Chondrocyte (in vitro differentiated cells): ENCODE results near the gene COL4A3. TPM values are rescaled to one million over a fixed set of nuclear protein-coding genes. Genes with fewer than 3 reads are reported as not detected.

Experiments used
- DNase-seq: peaks from one replicate; pipeline ENCODE4 v3.0.0; 2021; ENCODE audit warnings: mixed read lengths, low spot score
- H3K27ac Mint-ChIP-seq: one replicate; pipeline ENCODE4 v1.8.0; 2021; ENCODE audit warnings: mild to moderate bottlenecking, moderate library complexity, mixed read lengths; ENCODE audit not compliant: unreplicated experiment
- H3K27me3 Mint-ChIP-seq: 2 replicates; pipeline ENCODE4 v1.8.0; 2021; ENCODE audit warnings: low read depth, mixed read lengths
- H3K36me3 Mint-ChIP-seq: 2 replicates; pipeline ENCODE4 v1.8.0; 2021; ENCODE audit warnings: low read depth, mixed read lengths
- H3K4me1 Mint-ChIP-seq: 2 replicates; pipeline ENCODE4 v1.8.0; 2021; ENCODE audit warnings: low read depth, mild to moderate bottlenecking, mixed read lengths
- H3K4me3 Mint-ChIP-seq: one replicate; pipeline ENCODE4 v1.8.0; 2021; ENCODE audit warnings: mild to moderate bottlenecking, moderate library complexity, mixed read lengths; ENCODE audit not compliant: unreplicated experiment
- H3K9me3 Mint-ChIP-seq: 2 replicates; pipeline ENCODE4 v1.8.0; 2021; ENCODE audit warnings: low read depth, mixed read lengths
- CTCF ChIP-seq: fragments of 200-600 bp; sonication (generic); IDR thresholded peaks from 2 replicates; pipeline ENCODE4 v1.5.0; 2021; ENCODE audit warnings: antibody characterized with exemption, mild to moderate bottlenecking, moderate library complexity
- total RNA-seq: library from RNA; stranded (reverse); gene quantifications from 3 replicates; pipeline ENCODE4 v1.2.1, GENCODE V29; 2021

The COL4A3 gene
- total RNA-seq, 1 donor from 2014 or later, result 1.2 TPM

GRCh38 chr2:227293531-227293930 lies 129.1 kb downstream of the COL4A3 start:
- TF ChIP-seq CTCF, result no peak
- no peak for DNase-seq
- Mint-ChIP-seq H3K36me3 (no peaks in the 10 kb centered on the region), H3K4me1 (no peaks in the 10 kb centered on the region), H3K27me3 (no peaks in the 10 kb centered on the region), H3K27ac (no peak overlapping the region), H3K4me3 (no peak overlapping the region), H3K9me3 (no peaks in the 10 kb centered on the region)

- H3K4me1 Mint-ChIP-seq, result no peaks in the 10 kb centered on the region
- H3K27ac Mint-ChIP-seq, result no peak overlapping the region
- no peak for DNase-seq
- no peaks in the 10 kb centered on the region for H3K9me3 Mint-ChIP-seq
- no peak overlapping the region for H3K4me3 Mint-ChIP-seq
- no peak for TF ChIP-seq CTCF
- peaks cover under 1% of the 10 kb centered on the region for H3K36me3 Mint-ChIP-seq
- no peaks in the 10 kb centered on the region for H3K27me3 Mint-ChIP-seq
Observed at GRCh38 chr2:227295806-227296205, 131.4 kb downstream of the COL4A3 start.

- Mint-ChIP-seq H3K27ac (no peak overlapping the region), H3K4me3 (no peak overlapping the region), H3K9me3 (no peaks in the 10 kb centered on the region), H3K27me3 (no peaks in the 10 kb centered on the region), H3K36me3 (peaks cover 1% of the 10 kb centered on the region), H3K4me1 (no peaks in the 10 kb centered on the region)
- DNase-seq, result no peak
- TF ChIP-seq CTCF, result no peak
Observed at GRCh38 chr2:227296671-227297405, 132.4 kb downstream of the COL4A3 start.

- DNase-seq, result no peak
- no peaks in the 10 kb centered on the region for H3K9me3 Mint-ChIP-seq
- H3K27me3 Mint-ChIP-seq, result no peaks in the 10 kb centered on the region
- no peak for TF ChIP-seq CTCF
- no peaks in the 10 kb centered on the region for H3K4me1 Mint-ChIP-seq
- no peak overlapping the region for H3K27ac Mint-ChIP-seq
- H3K36me3 Mint-ChIP-seq, result peaks cover 1% of the 10 kb centered on the region
- no peak overlapping the region for H3K4me3 Mint-ChIP-seq
Observed at GRCh38 chr2:227301523-227301922, 137.1 kb downstream of the COL4A3 start.

- no peak for DNase-seq
- no peak for TF ChIP-seq CTCF
- no peaks in the 10 kb centered on the region for H3K36me3 Mint-ChIP-seq
- no peaks in the 10 kb centered on the region for H3K27me3 Mint-ChIP-seq
- no peak overlapping the region for H3K27ac Mint-ChIP-seq
- no peak overlapping the region for H3K4me3 Mint-ChIP-seq
- no peaks in the 10 kb centered on the region for H3K4me1 Mint-ChIP-seq
- H3K9me3 Mint-ChIP-seq, result no peaks in the 10 kb centered on the region
Observed at GRCh38 chr2:227308784-227309183, 144.4 kb downstream of the COL4A3 start.
